HAP-1 (cell line): ENCODE results near the gene MR1.

Source experiments
- DNase-seq, 2 experiments: peaks; one replicate each; pipeline ENCODE4 v3.0.0-alpha.2; 2016 to 2020; ENCODE audit warnings: low spot score in 2 of 2
- H3K27me3 ChIP-seq: fragments of 250-450 bp; sonication (Bioruptor Pico); 2 replicates; pipeline ENCODE4 v1.5.1; 2020; ENCODE audit warnings: low read depth, mild to moderate bottlenecking, moderate library complexity
- H3K36me3 ChIP-seq: fragments of 250-450 bp; sonication (Bioruptor Pico); replicated peaks from 2 replicates; pipeline ENCODE4 v1.5.1; 2020; ENCODE audit warnings: mild to moderate bottlenecking
- H3K4me1 ChIP-seq: fragments of 250-450 bp; sonication (Bioruptor Pico); 2 replicates; pipeline ENCODE4 v1.5.1; 2020; ENCODE audit warnings: mild to moderate bottlenecking
- H3K4me3 ChIP-seq: fragments of 250-450 bp; sonication (Bioruptor Pico); 2 replicates; pipeline ENCODE4 v1.5.1; 2020; ENCODE audit warnings: mild to moderate bottlenecking, moderate library complexity
- H3K9me3 ChIP-seq: fragments of 250-450 bp; sonication (Bioruptor Pico); 2 replicates; pipeline ENCODE4 v1.5.1; 2020; ENCODE audit warnings: mild to moderate bottlenecking, moderate library complexity
- in situ Hi-C: fragments of 300-500 bp; cut with MboI; formaldehyde crosslinking; loops from 3 replicates; pipeline ENCODE4 v1.14.3; 2020; ENCODE audit warnings: low sequenced_read_pairs, inconsistent platforms, mixed read lengths

The MR1 gene

GRCh38 chr1:181106479-181106878 lies 72.7 kb downstream of the MR1 start:
- H3K4me3 ChIP-seq, result no peak overlapping the region
- no peak for DNase-seq

GRCh38 chr1:181107711-181108110 lies 73.9 kb downstream of the MR1 start:
- H3K4me1 ChIP-seq, result peaks cover 26% of the 10 kb centered on the region

More at GRCh38 chr1:181106479-181106878, 72.7 kb downstream of the MR1 start:
- Histone ChIP-seq H3K9me3 (peaks cover 2% of the 10 kb centered on the region; the same call in 1 of the 2 replicates), H3K36me3 (no peaks in the 10 kb centered on the region), H3K27me3 (no peaks in the 10 kb centered on the region), H3K4me1 (peaks cover 26% of the 10 kb centered on the region)
- in situ Hi-C loops, result no loop called here

GRCh38 chr1:181108304-181108867 lies 74.6 kb downstream of the MR1 start:
- DNase-seq, result no peak
- peaks cover 2% of the 10 kb centered on the region; the same call in 1 of the 2 replicates for H3K9me3 ChIP-seq
- H3K4me1 ChIP-seq, result peaks cover 26% of the 10 kb centered on the region
- H3K4me3 ChIP-seq, result no peak overlapping the region
- in situ Hi-C loops, result no loop called here
- H3K27me3 ChIP-seq, result no peaks in the 10 kb centered on the region
- no peaks in the 10 kb centered on the region for H3K36me3 ChIP-seq

More at GRCh38 chr1:181107711-181108110, 73.9 kb downstream of the MR1 start:
- Histone ChIP-seq H3K27me3 (no peaks in the 10 kb centered on the region), H3K4me3 (no peak overlapping the region), H3K9me3 (peaks cover 2% of the 10 kb centered on the region; the same call in 1 of the 2 replicates), H3K36me3 (no peaks in the 10 kb centered on the region)
- no peak for DNase-seq
- in situ Hi-C loops, result no loop called here

- H3K27me3 ChIP-seq, result no peaks in the 10 kb centered on the region
- in situ Hi-C loops, result no loop called here
- no peak for DNase-seq
- H3K36me3 ChIP-seq, result no peaks in the 10 kb centered on the region
- peaks cover 14% of the 10 kb centered on the region for H3K4me1 ChIP-seq
- no peak overlapping the region for H3K4me3 ChIP-seq
- H3K9me3 ChIP-seq, result peaks cover 2% of the 10 kb centered on the region; the same call in 1 of the 2 replicates
These were observed 76.2 kb downstream of the MR1 start for GRCh38 chr1:181110013-181110412.
